CD4-positive, CD25-positive, alpha-beta regulatory T cell (primary cell): ENCODE results near the gene GTPBP6. TPM values are rescaled to one million over a fixed set of nuclear protein-coding genes. Genes with fewer than 3 reads are reported as not detected.

Source experiments
- ATAC-seq, 2 donors: fragments of 150-1000 bp; cut with Tn5 transposase; one replicate each; pipeline ENCODE4 v1.10.0; 2021; ENCODE audit warnings: low read depth in 2 of 2, moderate number of reproducible peaks in 2 of 2, moderate library complexity in 1 of 2
- DNase-seq, 3 donors: peaks; one replicate each; pipeline versions ENCODE4 v3.0.0 to v3.0.0-alpha.2; 2012 to 2022; ENCODE audit warnings: mixed read lengths in 1 of 3
- H3K27ac ChIP-seq: one replicate; pipeline ENCODE4 v1.7.0; 2013; ENCODE audit warnings: mild to moderate bottlenecking, low read length; ENCODE audit not compliant: insufficient read depth, poor library complexity, severe bottlenecking
- H3K27me3 ChIP-seq: one replicate; pipeline ENCODE4 v1.7.0; 2013; ENCODE audit warnings: low read length; ENCODE audit not compliant: control insufficient read depth, insufficient read depth
- H3K36me3 ChIP-seq: one replicate; pipeline ENCODE4 v1.7.0; 2013; ENCODE audit warnings: mild to moderate bottlenecking, low read length, moderate library complexity; ENCODE audit not compliant: control insufficient read depth, insufficient read depth
- H3K4me1 ChIP-seq: 2 replicates; pipeline ENCODE4 v1.7.0; 2013; ENCODE audit warnings: mild to moderate bottlenecking, low read length; ENCODE audit not compliant: insufficient read depth, control insufficient read depth, poor library complexity, severe bottlenecking
- H3K4me3 ChIP-seq: one replicate; pipeline ENCODE4 v1.7.0; 2013; ENCODE audit warnings: low read depth, mild to moderate bottlenecking, low read length, moderate library complexity
- H3K9me3 ChIP-seq, 2 experiments: 1 replicate in 1 of 2; 2 replicates in 1 of 2; pipeline ENCODE4 v1.7.0; 2013; ENCODE audit warnings: low read length in 2 of 2, mild to moderate bottlenecking in 1 of 2, moderate library complexity in 1 of 2; ENCODE audit not compliant: control insufficient read depth in 2 of 2
- H3K27ac Mint-ChIP-seq, 3 donors: one replicate each; pipeline ENCODE4 v1.8.0; 2020 to 2022; ENCODE audit warnings: mild to moderate bottlenecking in 3 of 3, mixed read lengths in 3 of 3, moderate library complexity in 2 of 3
- H3K27me3 Mint-ChIP-seq: one replicate; pipeline ENCODE4 v1.8.0; 2022; ENCODE audit warnings: mild to moderate bottlenecking, mixed read lengths
- H3K36me3 Mint-ChIP-seq: one replicate; pipeline ENCODE4 v1.8.0; 2020; ENCODE audit warnings: mixed read lengths
- H3K4me1 Mint-ChIP-seq, 4 donors: one replicate each; pipeline ENCODE4 v1.8.0; 2020 to 2022; ENCODE audit warnings: mixed read lengths in 4 of 4, mild to moderate bottlenecking in 1 of 4
- H3K4me3 Mint-ChIP-seq, 4 donors: one replicate each; pipeline ENCODE4 v1.8.0; 2020 to 2022; ENCODE audit warnings: mild to moderate bottlenecking in 4 of 4, mixed read lengths in 4 of 4, moderate library complexity in 3 of 4
- H3K9me3 Mint-ChIP-seq, 7 donors: one replicate each; pipeline ENCODE4 v1.8.0; 2020 to 2022; ENCODE audit warnings: mixed read lengths in 7 of 7, mild to moderate bottlenecking in 3 of 7, moderate library complexity in 2 of 7
- polyA plus RNA-seq, 4 donors: library from polyadenylated mRNA; unstranded; fragments of 300-500 nt; fragmentation: Illumina TruSeq; gene quantifications; one replicate each; pipeline ENCODE4 v1.2.3, GENCODE V29; 2021
- total RNA-seq: library from RNA; stranded (reverse); gene quantifications from one replicate; pipeline ENCODE4 v1.2.3, GENCODE V29; 2022

GTPBP6 gene
- total and polyA plus RNA-seq, 5 donors from 2014 or later: 29.7 to 62.2 (median 36.7) TPM

DNA sequence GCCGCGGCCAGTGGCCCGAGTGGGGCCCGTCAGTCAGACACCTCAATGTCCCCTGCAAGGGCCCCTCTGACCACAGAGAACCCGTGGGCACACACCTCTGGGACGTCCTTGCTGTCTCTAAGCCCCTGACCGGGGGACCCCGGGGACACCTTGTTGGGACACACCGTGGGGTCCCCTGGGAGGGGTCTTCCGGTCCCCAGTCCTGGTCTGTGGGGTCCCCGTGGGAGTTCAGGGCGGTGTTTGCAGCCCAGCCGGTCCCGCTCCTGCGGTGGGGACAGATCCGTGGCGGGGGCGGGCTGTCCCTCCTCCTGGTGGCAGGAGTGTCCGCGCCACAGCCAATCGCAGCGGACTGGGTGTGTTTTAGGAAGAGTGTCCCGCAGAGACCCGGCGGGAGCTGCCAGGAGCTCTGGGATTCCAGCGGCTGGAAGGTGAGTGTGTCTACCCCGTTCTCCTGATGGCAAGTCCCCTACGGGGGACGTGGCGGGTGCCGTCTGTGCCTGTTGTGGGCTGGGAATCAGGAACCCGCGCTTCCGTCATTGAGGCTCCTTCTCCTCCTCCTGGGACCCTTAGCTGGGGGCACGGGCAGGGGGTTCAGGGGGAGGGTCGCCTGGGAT, 42.5 kb downstream of the GTPBP6 start:
- Histone ChIP-seq H3K36me3 (no peaks in the 10 kb centered on the region), H3K9me3 (no peaks in the 10 kb centered on the region), H3K27ac (no peak overlapping the region), H3K27me3 (no peaks in the 10 kb centered on the region), H3K4me1 (peaks cover 20% of the 10 kb centered on the region), H3K4me3 (peak overlapping the region; percentile 57)
- H3K27me3 Mint-ChIP-seq: peaks cover 4% of the 10 kb centered on the region
- DNase-seq (peak; percentile 31 to 39 (median 39)), ATAC-seq (peak; percentile 66 to 73)
- peak overlapping the region in 2 of 3 donors; percentile 35 to 69 for H3K27ac Mint-ChIP-seq
- peaks cover 0 to 29% (median 6%) of the 10 kb centered on the region in 4 donors for H3K4me1 Mint-ChIP-seq
- H3K4me3 Mint-ChIP-seq: peak overlapping the region; percentile 68 to 85 (median 80)
- H3K36me3 Mint-ChIP-seq: no peaks in the 10 kb centered on the region
- H3K9me3 Mint-ChIP-seq: no peaks in the 10 kb centered on the region

GRCh38 chrX:275476-275966, 43.1 kb downstream of the GTPBP6 start:
- Mint-ChIP-seq H3K4me1 (peaks cover 0 to 29% (median 6%) of the 10 kb centered on the region in 4 donors), H3K27me3 (peaks cover 4% of the 10 kb centered on the region), H3K27ac (peak overlapping the region in 1 of 3 donors; percentile 56), H3K9me3 (no peaks in the 10 kb centered on the region), H3K36me3 (no peaks in the 10 kb centered on the region), H3K4me3 (peak overlapping the region in 3 of 4 donors; percentile 70 to 82 (median 79))
- Histone ChIP-seq H3K9me3 (no peaks in the 10 kb centered on the region), H3K4me3 (peak overlapping the region; percentile 26), H3K4me1 (peaks cover 20% of the 10 kb centered on the region), H3K27me3 (no peaks in the 10 kb centered on the region), H3K27ac (no peak overlapping the region), H3K36me3 (no peaks in the 10 kb centered on the region)
- no peak for ATAC-seq
- no peak for DNase-seq

GRCh38 chrX:274904-275475, 43.6 kb downstream of the GTPBP6 start:
- Histone ChIP-seq H3K4me3 (no peak overlapping the region), H3K4me1 (peaks cover 20% of the 10 kb centered on the region), H3K9me3 (no peaks in the 10 kb centered on the region), H3K27me3 (no peaks in the 10 kb centered on the region), H3K27ac (no peak overlapping the region), H3K36me3 (no peaks in the 10 kb centered on the region)
- Mint-ChIP-seq H3K9me3 (no peaks in the 10 kb centered on the region), H3K27ac (no peak overlapping the region), H3K4me1 (peaks cover 0 to 29% (median 6%) of the 10 kb centered on the region in 4 donors), H3K36me3 (no peaks in the 10 kb centered on the region), H3K4me3 (peak overlapping the region in 3 of 4 donors; percentile 70 to 82 (median 79)), H3K27me3 (peaks cover 4% of the 10 kb centered on the region)
- DNase-seq: no peak
- no peak for ATAC-seq

GRCh38 chrX:270848-271367, 47.7 kb downstream of the GTPBP6 start:
- no peak overlapping the region for H3K27ac ChIP-seq
- no peaks in the 10 kb centered on the region for H3K36me3 ChIP-seq
- Mint-ChIP-seq H3K36me3 (no peaks in the 10 kb centered on the region), H3K4me3 (no peak overlapping the region), H3K4me1 (peaks cover 0 to 3% (median 0%) of the 10 kb centered on the region in 4 donors), H3K27me3 (no peaks in the 10 kb centered on the region), H3K27ac (no peak overlapping the region), H3K9me3 (no peaks in the 10 kb centered on the region)
- H3K4me3 ChIP-seq: no peak overlapping the region
- DNase-seq (no peak), ATAC-seq (no peak)
- peaks cover 7% of the 10 kb centered on the region for H3K4me1 ChIP-seq
- H3K27me3 ChIP-seq: no peaks in the 10 kb centered on the region
- H3K9me3 ChIP-seq: no peaks in the 10 kb centered on the region

DNA sequence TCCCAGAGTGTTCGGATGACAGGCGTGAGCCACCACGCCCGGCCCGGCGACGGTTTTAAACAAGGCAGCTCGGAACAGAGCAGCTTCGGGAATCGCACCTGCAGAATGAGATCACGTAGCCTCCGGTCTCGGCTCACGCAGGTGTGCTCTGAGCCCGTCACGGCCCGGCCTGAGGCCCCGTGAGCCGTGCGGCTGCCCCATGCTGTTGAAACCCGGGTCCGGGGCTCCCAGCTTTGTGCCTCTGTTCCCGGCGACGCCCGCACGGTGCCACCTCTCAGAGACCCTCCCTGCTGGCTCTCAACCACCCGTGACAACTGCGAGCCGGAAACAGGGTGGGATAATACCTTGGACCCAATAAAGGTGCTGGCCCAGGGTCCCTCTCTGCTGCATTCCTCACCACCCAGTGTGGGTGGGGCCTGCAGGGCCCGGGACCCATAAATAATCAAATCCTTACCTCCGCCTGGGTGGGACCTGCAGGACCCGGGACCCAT, 50.8 kb downstream of the GTPBP6 start:
- no peaks in the 10 kb centered on the region for H3K36me3 ChIP-seq
- no peaks in the 10 kb centered on the region for H3K27me3 Mint-ChIP-seq
- no peaks in the 10 kb centered on the region for H3K27me3 ChIP-seq
- H3K9me3 Mint-ChIP-seq: no peaks in the 10 kb centered on the region
- no peaks in the 10 kb centered on the region for H3K4me1 ChIP-seq
- H3K27ac Mint-ChIP-seq: no peak overlapping the region
- no peaks in the 10 kb centered on the region for H3K4me1 Mint-ChIP-seq
- H3K27ac ChIP-seq: no peak overlapping the region
- no peak overlapping the region for H3K4me3 Mint-ChIP-seq
- DNase-seq: no peak
- no peaks in the 10 kb centered on the region for H3K36me3 Mint-ChIP-seq
- no peak for ATAC-seq
- no peak overlapping the region for H3K4me3 ChIP-seq
- no peaks in the 10 kb centered on the region for H3K9me3 ChIP-seq

DNA sequence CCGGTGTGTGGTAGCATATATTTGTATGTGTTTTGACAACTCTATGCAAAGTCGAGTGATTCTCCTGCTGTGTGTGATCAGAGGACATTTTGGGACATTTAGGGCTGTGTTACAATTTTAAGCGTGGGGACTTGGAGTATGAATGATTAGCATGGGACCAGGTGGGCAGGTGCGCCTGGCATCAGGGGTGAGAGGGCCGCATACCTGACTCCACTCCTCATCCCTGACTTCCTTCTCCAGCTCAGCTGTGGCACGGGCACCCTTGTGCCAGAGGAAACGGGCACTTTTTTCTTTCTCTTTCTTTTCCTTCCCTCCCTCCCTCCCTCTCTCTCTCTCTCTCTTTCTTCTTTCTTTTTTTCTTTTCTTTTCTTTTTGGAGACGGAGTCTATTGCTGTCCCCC, 53.1 kb downstream of the GTPBP6 start:
- Mint-ChIP-seq H3K9me3 (no peaks in the 10 kb centered on the region), H3K36me3 (no peaks in the 10 kb centered on the region), H3K4me3 (no peak overlapping the region), H3K27me3 (no peaks in the 10 kb centered on the region), H3K4me1 (no peaks in the 10 kb centered on the region), H3K27ac (no peak overlapping the region)
- Histone ChIP-seq H3K4me1 (no peaks in the 10 kb centered on the region), H3K27ac (no peak overlapping the region), H3K4me3 (no peak overlapping the region), H3K36me3 (no peaks in the 10 kb centered on the region), H3K9me3 (no peaks in the 10 kb centered on the region), H3K27me3 (no peaks in the 10 kb centered on the region)
- no peak for DNase-seq
- ATAC-seq: no peak

DNA sequence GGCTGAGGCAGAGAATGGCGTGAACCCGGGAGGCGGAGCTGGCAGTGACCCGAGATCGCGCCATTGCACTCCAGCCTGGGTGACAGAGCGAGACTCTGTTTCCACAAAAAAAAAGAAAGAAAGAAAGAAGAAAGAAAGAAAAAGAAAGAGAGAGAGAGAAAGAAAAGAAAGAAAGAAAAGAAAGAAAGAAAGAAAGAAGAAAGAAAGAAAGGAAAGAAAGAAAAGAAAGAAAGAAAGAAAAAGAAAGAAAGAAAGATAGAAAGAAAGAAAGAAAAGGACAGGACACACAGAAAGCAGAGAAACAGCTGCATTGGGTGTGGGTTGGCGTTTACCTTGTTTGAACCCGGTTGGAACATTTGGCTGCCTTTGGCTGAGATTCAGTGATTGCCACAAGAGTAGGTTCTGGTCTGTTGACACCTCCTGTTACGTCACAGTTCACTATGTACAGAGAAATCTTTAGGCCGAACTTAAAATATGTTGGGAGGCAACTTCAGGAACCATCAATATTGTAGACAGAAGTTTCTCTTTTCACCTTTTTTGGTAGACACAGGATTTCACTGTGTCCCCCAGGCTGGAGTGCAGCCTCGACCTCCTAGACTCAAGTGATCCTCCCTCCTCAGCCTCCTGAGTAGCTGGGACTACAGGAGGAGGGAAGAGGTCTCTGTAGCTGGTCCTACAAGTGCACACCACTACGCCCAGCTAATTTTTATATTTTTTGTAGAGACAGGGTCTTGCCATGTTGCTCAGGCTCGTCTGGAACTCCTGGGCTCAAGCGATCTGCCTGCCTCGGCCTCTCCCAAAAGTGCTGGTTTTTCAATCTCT, 53.8 kb downstream of the GTPBP6 start:
- no peaks in the 10 kb centered on the region for H3K4me1 ChIP-seq
- Mint-ChIP-seq H3K27me3 (no peaks in the 10 kb centered on the region), H3K4me1 (peaks cover 0 to 4% (median 0%) of the 10 kb centered on the region in 4 donors), H3K27ac (peak overlapping the region in 1 of 3 donors; percentile 32), H3K36me3 (no peaks in the 10 kb centered on the region), H3K4me3 (no peak overlapping the region), H3K9me3 (no peaks in the 10 kb centered on the region)
- ATAC-seq (no peak), DNase-seq (no peak)
- no peaks in the 10 kb centered on the region for H3K36me3 ChIP-seq
- H3K4me3 ChIP-seq: no peak overlapping the region
- no peaks in the 10 kb centered on the region for H3K9me3 ChIP-seq
- no peak overlapping the region for H3K27ac ChIP-seq
- no peaks in the 10 kb centered on the region for H3K27me3 ChIP-seq
